Activated CD4-positive, alpha-beta T cell treated with anti-CD3 and anti-CD28 coated beads, Interleukin-2, Interleukin-6, amounts not matched to agents 100 ng/mL and 50 ng/mL, durations not matched to agents 16 hours and 8 hours (primary cell): ENCODE measurements around the gene SLC13A1.
A peak's percentile ranks its signal among the peaks of the same experiment; 100 is the strongest.
"Not testable (repeated sequence)": the region's sequence is repeated elsewhere in the genome, so short reads cannot be mapped to it uniquely, and the experiment has no call there.

Experiments used
- DNase-seq: peaks from one replicate; pipeline ENCODE4 v3.0.0-alpha.2; 2020

Gene SLC13A1

DNA sequence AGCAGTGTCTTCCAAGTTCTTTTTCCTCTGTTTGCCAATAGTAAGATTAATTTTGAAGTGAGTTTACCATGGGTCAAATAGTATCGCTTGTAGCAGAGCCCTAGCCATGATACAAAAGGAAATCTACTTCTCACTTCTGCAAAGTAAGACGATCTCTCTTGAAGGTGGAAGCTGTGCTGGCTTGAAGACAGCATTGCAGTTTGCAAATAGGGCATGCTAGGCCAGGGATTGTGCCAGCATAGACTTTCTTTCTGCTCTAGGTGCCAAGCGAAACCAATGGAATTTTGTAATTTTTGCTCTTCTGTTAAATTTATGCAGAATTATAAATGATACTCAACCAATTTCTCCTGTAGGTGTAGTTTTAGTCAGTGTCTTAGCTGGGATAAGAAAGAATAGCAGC, 74.5 kb downstream of the SLC13A1 start:
- no peak for DNase-seq

DNA sequence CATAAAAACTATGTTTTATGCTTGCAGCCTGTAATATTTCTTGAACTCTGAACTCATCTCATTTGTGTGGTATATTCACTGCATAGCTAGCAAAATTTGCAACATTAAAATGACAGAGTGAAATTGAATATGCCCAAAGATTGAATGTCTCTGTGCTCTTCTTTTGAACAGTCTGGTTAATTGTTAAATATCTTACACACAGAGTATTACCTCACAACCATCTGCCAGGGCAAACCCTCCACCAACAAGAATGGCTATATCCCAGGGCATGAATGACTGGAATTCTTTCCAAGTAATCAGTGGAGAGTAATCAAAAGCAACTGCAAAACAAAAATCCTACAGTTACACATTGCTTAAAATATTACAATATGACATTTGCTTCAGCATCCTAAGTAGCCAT, 76.9 kb downstream of the SLC13A1 start:
- no peak for DNase-seq

DNA sequence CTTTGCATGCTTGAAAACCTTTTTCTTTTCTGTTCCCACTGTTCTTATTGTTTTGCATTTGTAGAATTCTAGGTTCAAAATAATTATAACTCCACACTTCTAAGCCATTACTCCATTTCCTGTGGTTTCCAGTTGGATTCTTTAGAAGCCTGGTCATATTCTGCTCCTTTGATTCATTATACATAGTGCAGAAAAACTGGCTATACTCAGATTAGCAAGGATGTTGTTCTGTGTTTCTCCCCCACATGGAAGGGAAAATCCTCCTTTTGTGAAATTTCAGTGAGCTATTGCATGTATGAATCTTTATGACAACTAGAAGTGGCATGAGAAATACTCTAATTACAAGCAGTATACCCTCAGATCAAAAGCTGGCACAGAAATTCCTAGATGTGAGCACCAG, 79.5 kb downstream of the SLC13A1 start:
- no peak for DNase-seq

DNA sequence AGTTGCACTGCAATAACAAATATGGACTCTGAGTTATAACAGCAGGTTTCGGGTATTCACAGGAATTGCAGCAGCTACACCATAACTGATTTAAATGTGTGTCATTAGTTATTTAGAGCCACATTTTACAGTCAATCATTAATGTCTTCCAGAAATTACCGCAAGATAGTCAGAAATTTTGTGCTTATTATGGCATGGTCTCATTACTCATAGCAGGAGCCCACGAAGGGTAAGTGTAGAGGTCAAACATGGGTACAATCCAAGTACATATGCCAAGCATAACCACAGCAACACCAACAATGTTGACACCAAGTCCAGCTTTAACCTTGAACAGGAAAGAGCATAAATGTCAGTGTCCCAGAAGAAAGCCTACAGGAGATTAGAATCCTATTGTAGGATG, 84.4 kb downstream of the SLC13A1 start:
- DNase-seq, result no peak

DNA sequence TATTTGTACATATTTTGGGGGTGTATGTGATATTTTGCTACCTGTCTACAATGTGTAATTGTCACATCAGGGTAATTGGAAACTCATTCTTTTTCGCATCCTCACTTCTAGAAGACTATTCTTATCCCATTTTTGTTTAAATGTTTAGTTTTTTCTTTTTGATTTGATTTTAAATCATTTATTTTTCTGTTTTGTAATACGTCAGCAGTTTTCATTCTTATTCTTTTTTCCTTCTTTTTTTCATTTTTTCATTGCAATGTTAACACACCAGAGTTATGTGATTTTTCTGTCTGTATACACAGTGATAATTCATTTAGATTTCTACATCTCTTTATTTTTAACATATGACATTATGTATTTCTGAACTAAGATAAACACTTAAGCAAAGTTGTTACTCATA, 85.5 kb downstream of the SLC13A1 start:
- DNase-seq, result no peak

DNA sequence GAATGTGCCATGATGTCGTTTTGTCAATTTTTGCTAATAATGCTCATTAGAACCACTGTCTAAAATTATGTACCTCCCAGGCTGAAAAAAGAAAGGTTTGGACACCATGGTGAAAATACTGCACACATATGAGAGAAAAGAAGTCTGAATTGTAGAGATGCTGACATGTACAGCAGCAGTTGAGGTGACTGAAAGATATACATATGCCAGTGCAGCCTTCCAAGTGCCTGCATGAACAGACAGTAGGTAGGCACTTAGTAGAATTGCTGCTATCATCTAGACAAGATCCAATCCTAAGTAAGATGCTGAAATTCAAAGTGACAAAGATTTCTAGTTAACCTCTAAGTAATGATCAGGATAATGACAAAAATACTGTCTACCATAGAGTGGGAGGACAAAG, 86.9 kb downstream of the SLC13A1 start:
- DNase-seq, result no peak

DNA sequence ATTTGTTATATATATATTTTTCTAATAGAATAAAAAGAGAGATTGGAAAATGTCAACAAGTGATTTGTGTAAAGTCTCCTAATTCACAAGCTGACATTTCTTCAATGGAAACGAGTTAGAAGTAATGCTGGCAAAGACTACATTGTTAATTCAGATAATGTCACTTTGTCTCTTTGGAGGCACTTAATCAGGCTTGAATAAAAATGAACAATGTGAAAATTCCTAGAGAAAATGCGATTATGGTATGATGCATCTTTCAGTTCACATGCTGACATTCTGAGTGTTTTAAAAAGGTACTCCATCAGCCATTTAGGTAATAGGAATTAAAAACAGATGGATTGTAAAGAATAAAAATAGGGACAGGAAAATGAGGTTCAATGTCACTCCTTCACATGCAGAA, 100.1 kb downstream of the SLC13A1 start:
- DNase-seq, result no peak

DNA sequence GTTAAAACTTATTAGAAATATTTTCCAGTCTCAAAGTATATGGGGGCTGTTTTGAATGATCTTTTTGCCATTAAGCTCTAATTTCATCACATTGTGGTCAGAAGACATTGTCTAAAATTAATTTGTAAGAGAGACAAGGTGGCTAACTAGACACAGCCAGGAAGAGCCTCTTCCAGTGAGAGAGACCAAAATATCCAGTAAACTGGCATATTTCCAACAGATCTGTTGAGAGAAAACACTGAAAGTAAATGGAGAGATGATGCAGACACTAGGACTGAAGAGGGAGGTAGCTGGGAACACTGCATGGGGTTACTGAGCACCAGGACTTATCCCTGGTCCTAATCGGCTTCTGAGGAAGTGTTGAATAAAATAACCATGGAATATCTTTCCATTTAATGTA, 102.8 kb downstream of the SLC13A1 start:
- DNase-seq, result no peak

DNA sequence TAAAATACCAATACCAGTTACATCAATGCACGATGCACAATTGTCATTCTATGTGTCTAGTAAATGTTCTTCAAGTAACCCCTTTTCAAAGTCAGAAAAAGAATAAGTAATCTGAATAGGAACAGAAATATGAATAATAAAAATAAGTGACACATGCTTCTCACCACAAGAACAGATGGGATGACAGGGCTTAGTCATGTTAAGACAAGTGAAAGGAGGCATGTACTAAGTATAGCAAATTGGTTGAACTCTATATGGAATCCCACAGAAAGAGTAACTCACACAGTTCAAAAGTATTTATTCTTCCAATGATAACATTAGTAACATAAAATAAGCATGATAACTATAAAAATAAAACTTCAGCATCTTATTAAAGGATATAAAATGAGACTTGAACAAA, 103.3 kb downstream of the SLC13A1 start:
- DNase-seq, result no peak

DNA sequence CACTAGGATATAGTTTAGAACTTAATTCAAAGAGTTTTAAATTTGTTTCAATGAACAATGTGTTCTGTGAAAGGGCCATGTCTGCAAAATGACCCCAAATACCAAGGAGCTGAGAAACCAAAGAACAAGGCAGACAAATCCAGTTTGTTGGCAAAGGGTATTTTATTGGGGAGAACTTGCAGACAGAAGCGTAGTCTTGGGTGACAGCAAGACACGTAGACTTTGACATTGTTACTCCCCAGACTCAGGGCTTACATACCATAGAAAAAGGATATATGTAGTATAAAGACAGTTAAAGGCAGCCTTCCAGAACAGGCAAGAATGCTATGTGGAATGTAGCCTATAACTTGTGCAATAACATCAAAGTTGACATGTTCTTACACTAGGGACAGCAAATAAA, 109.3 kb downstream of the SLC13A1 start:
- DNase-seq, result no peak

DNA sequence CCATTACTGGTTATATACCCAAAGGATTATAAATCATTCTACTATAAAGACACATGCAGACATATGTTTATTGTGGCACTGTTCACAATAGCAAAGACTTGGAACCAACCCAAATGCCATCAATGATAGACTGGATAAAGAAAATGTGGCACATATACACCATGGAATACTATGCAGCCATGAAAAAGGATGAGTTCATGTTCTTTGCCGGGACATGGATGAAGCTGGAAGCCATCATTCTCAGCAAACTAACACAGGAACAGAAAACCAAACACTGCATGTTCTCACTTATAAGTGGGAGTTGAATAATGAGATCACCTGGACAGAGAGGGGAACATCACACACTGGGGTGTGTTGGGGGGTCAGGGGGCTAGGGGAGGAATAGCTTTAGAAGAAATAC, 112.9 kb downstream of the SLC13A1 start:
- not testable (repeated sequence) for DNase-seq

DNA sequence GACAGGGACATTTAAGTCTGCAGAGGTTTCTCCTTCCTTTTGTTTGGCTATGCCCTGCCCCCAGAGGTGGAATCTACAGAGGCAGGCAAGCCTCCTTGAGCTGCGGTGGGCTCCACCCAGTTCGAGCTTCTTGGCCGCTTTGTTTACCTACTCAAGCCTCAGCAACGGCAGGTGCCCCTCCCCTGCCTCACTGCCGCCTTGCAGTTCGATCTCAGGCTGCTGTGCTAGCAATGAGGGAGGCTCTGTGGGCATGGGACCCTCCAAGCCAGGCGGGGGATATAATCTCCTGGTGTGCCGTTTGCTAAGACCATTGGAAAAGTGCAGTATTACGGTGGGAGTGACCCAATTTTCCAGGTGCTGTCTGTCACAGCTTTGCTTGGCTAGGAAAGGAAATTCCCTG, 114.9 kb downstream of the SLC13A1 start:
- DNase-seq, result not testable (repeated sequence)

DNA sequence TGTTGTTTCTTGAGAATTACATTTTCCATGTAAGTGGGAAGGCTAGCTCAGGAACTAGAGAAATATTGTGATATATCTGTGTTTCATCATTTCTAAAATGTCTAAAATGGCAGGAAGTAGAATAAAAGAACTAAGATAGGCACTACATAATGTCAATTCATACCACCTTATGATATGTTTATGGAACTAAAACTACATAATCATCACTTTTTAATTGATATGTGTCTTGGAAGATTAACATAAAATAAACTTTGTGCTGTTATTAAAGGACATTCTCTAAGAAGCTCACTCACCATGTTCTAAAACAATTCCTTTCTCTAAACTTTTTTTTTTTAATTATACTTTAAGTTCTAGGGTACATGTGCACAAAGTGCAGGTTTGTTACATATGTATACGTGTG, 120.7 kb downstream of the SLC13A1 start:
- DNase-seq, result no peak

DNA sequence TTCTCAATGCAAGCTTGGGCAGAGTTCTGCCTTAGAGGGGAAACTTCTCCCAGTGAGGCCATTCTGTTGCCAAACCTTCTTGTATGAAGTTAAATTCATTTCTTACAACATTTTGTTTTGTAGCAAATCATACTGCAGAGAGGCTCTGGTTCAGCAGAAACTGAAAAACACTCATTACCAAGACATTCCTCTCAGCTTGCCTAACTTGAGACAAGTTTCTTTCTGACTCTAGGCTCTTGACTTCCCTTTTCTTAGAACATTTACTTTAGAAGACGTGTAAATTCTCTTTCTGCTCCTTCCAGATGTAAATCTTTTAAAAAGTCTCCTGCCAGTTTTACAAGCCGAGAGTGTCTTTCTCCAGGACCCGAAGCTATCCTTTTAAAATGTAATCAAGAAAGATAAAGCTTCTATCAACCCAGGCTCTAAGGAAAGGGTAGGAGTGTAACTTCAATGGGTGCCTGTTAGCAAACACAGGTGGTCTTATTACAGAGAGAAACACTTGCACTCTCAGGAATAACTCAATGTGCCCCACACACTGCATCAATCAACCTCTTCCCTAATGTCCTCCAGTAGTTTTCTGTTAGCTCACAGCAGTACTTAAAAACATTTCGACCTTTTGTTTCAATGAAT, 123.8 kb downstream of the SLC13A1 start:
- no peak for DNase-seq

DNA sequence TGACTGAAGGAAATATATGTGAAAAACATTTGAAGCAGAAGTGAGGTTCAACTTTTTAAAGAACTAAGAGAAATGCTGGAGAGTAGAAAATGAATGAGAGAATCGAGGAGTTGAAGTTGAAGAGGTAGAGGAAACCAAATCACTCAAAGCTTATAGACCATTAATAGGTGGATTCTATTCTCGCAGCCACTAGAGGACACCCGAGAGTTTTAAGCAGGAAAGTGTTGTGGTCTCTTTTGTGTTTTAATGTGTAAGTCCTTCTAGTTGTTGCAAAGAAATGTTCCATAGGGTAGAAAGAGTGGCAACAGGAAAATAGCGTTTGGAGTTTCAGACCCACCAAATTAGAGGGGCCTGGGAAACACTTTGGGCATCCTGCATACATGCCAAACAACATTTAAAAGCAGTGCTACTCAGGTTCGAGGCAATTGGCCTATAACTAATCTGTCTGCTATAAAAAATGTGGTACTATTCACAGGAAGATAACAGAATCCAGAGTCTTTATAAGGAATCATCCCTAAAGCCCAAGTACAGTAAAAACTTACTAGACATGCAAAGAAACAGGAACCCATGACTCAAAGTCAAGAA, 129.0 kb downstream of the SLC13A1 start:
- DNase-seq, result peak; percentile 3

DNA sequence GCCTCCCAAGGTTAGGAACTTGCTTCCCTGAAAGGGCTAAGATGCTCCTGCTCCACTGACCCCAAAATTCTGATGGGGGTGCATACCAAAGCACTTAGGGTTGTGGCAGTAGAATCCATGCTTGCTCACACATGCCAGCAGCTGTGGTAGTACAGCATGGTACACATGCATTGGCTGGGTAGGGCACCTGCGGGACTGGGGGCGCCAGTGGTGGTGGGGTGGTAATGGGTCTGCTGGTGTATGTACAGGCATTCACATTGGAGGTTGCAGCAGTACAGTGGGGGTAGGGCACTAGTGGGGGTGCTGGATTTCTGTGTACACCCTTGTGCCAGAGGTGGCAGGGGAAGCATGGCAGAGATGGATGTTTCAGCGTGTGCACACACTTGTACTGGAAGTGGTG, 132.0 kb downstream of the SLC13A1 start:
- DNase-seq, result no peak
